Endothelial cell of umbilical vein (primary cell): Measurements from ENCODE around the gene HMGN1. TPM values are rescaled to one million over a fixed set of nuclear protein-coding genes. Genes with fewer than 3 reads are reported as not detected.

Experiments
- BruUV-seq: library from RNA; stranded (reverse); fragments of 400-500 nt; replicated peaks from 2 replicates; lab custom pipeline; 2021; lab: Mats Ljungman, UMichigan
- CTCF ChIA-PET: fragments of 300-600, 350-600 bp; sonication (Branson Sonifier 250); formaldehyde crosslinking; loops from one replicate; lab custom pipeline; 2021; ENCODE audit warnings: antibody characterized with exemption, inconsistent platforms; lab: Charles Lee
- POLR2A ChIA-PET: fragments of 300-600, 350-600 bp; sonication (Branson Sonifier 250); formaldehyde crosslinking; loops from one replicate; lab custom pipeline; 2021; ENCODE audit warnings: antibody characterized with exemption, inconsistent platforms; lab: Charles Lee
- DNase-seq: peaks from one replicate; pipeline ENCODE4 v3.0.0-alpha.2; 2011; ENCODE audit warnings: low read depth, low spot score
- FAIRE-seq: peaks from 2 replicates; lab custom pipeline; 2011; peaks lifted over from hg19 to GRCh38; lab: Jason Lieb, UNC
- H2AFZ ChIP-seq: 2 replicates; pipeline ENCODE4 v1.6.0; 2012; ENCODE audit warnings: low read depth, low read length, control low read depth, inconsistent platforms
- H3K27ac ChIP-seq: 2 replicates; pipeline ENCODE4 v1.5.1; 2011; ENCODE audit warnings: low read depth, mild to moderate bottlenecking, control low read depth, low read length, moderate library complexity; ENCODE audit not compliant: insufficient read depth
- H3K27me3 ChIP-seq, 2 experiments: 2 replicates each; pipeline versions ENCODE4 v1.6.0 to v1.6.1; 2011; ENCODE audit warnings: low read length in 2 of 2, mixed read lengths in 1 of 2; ENCODE audit not compliant: control insufficient read depth in 2 of 2, insufficient read depth in 2 of 2
- H3K36me3 ChIP-seq, 2 experiments: 2 replicates in 1 of 2; 3 replicates in 1 of 2; pipeline ENCODE4 v1.5.1; 2011; ENCODE audit warnings: low read length in 2 of 2, mild to moderate bottlenecking in 1 of 2, moderate library complexity in 1 of 2; ENCODE audit not compliant: control insufficient read depth in 2 of 2, insufficient read depth in 2 of 2; ENCODE audit errors: extremely low read depth in 1 of 2
- H3K4me1 ChIP-seq: 3 replicates; pipeline ENCODE4 v1.5.1; 2011; ENCODE audit warnings: mild to moderate bottlenecking, low read length; ENCODE audit not compliant: control insufficient read depth, insufficient read depth; ENCODE audit errors: extremely low read depth
- H3K4me2 ChIP-seq: 2 replicates; pipeline ENCODE4 v1.6.1; 2011; ENCODE audit warnings: low read length, control low read depth, mixed read lengths; ENCODE audit not compliant: insufficient read depth
- H3K4me3 ChIP-seq, 3 experiments: fragments of 200-600 bp in 1 of 3; sonication (generic), shearing (Covaris generic) in 1 of 3; replicated peaks in 1 of 3; 2 replicates each; pipeline ENCODE4 v1.5.1; 2011 to 2016; ENCODE audit warnings: control low read depth in 3 of 3, low read length in 3 of 3, mild to moderate bottlenecking in 2 of 3, inconsistent platforms in 1 of 3, low read depth in 1 of 3, moderate library complexity in 1 of 3; ENCODE audit not compliant: insufficient read depth in 1 of 3
- H3K79me2 ChIP-seq: 2 replicates; pipeline ENCODE4 v1.6.0; 2012; ENCODE audit warnings: low read length, inconsistent platforms; ENCODE audit not compliant: control insufficient read depth, insufficient read depth
- H3K9ac ChIP-seq: replicated peaks from 2 replicates; pipeline ENCODE3; 2011; ENCODE audit warnings: low read length, control low read depth; ENCODE audit not compliant: insufficient read depth; ENCODE audit errors: extremely low read depth
- H3K9me1 ChIP-seq: replicated peaks from 3 replicates; pipeline ENCODE4 v1.6.0; 2011; ENCODE audit warnings: mild to moderate bottlenecking, low read length; ENCODE audit not compliant: control insufficient read depth, insufficient read depth; ENCODE audit errors: extremely low read depth
- H3K9me3 ChIP-seq: replicated peaks from 2 replicates; pipeline ENCODE4 v1.5.1; 2012; ENCODE audit warnings: low read length, inconsistent platforms; ENCODE audit not compliant: control insufficient read depth, insufficient read depth
- H4K20me1 ChIP-seq: replicated peaks from 2 replicates; pipeline ENCODE3; 2011; ENCODE audit warnings: mild to moderate bottlenecking, low read length; ENCODE audit not compliant: control insufficient read depth, insufficient read depth; ENCODE audit errors: extremely low read depth
- CTCF ChIP-seq, 2 donors: IDR thresholded peaks; 1 replicate in 1 of 2; 2 replicates in 1 of 2; pipeline ENCODE4 v1.5.1; 2011; ENCODE audit warnings: low read length in 2 of 2, mild to moderate bottlenecking in 2 of 2, moderate library complexity in 2 of 2, control low read depth in 1 of 2, inconsistent platforms in 1 of 2, low read depth in 1 of 2; ENCODE audit not compliant: insufficient read depth in 1 of 2; ENCODE audit errors: extremely low read depth in 1 of 2
- EZH2 ChIP-seq: IDR thresholded peaks from 2 replicates; pipeline ENCODE4 v1.6.1; 2012; ENCODE audit warnings: borderline replicate concordance, low read depth, mild to moderate bottlenecking, moderate library complexity, low read length, inconsistent platforms; ENCODE audit not compliant: severe bottlenecking
- FOS ChIP-seq: IDR thresholded peaks from 2 replicates; pipeline ENCODE4 v1.6.1; 2011; ENCODE audit warnings: mild to moderate bottlenecking, low read length, moderate library complexity, borderline replicate concordance; ENCODE audit not compliant: insufficient read depth
- GATA2 ChIP-seq: IDR thresholded peaks from 2 replicates; pipeline ENCODE4 v1.7.0; 2011; ENCODE audit warnings: low read depth, mild to moderate bottlenecking, moderate library complexity, mixed read lengths, low read length; ENCODE audit not compliant: insufficient read length, insufficient read depth
- JUN ChIP-seq: IDR thresholded peaks from 2 replicates; pipeline ENCODE4 v1.6.1; 2011; ENCODE audit warnings: borderline replicate concordance, low read depth; ENCODE audit not compliant: insufficient read length, insufficient read depth
- MAX ChIP-seq: IDR thresholded peaks from 2 replicates; pipeline ENCODE4 v1.6.1; 2011; ENCODE audit not compliant: insufficient read depth, insufficient read length
- MYC ChIP-seq: IDR thresholded peaks from one replicate; pipeline ENCODE4 v1.6.1; 2011; ENCODE audit warnings: mild to moderate bottlenecking, low read depth, low read length
- POLR2A ChIP-seq: IDR thresholded peaks from 2 replicates; pipeline ENCODE4 v1.6.1; 2012; ENCODE audit warnings: low read depth, mild to moderate bottlenecking, control low read depth, low read length
- POLR2AphosphoS5 ChIP-seq: IDR thresholded peaks from 2 replicates; pipeline ENCODE4 v1.6.1; 2012; ENCODE audit warnings: low read depth, mild to moderate bottlenecking, control low read depth, low read length, moderate library complexity; ENCODE audit not compliant: insufficient read depth
- dilution Hi-C: fragments of 300-500 bp; cut with MboI; formaldehyde crosslinking; loops from one replicate; pipeline ENCODE4 v1.15.0; 2019; ENCODE audit warnings: low sequenced_read_pairs; ENCODE audit not compliant: extremely low pct_ligation_motif_present
- intact Hi-C: fragments of 100-400 bp; cut with micrococcal nuclease; formaldehyde crosslinking; loops from one replicate; pipeline ENCODE4 v1.10.0; 2022
- polyA plus RNA-seq, 4 experiments: library from polyadenylated mRNA; depleted of rRNA in 3 of 4; stranded (reverse) in 3 of 4; unstranded in 1 of 4; fragments of >200 nt; gene quantifications; 2 replicates each; pipeline versions ENCODE4 v1.2.1 to v1.2.3, GENCODE V29; 2011 to 2012; ENCODE audit warnings: missing spikeins in 1 of 4
- total RNA-seq: library from RNA; stranded (reverse); gene quantifications from 2 replicates; pipeline ENCODE4 v1.2.3, GENCODE V29; 2021

Gene HMGN1
- total and polyA plus RNA-seq, 2 donors (not counting 3 experiments of a cell fraction or from before 2014, with no cell fraction given), result 162 to 360 TPM

GRCh38 chr21:39332175-39332574 lies 16.7 kb downstream of the HMGN1 start:
- Histone ChIP-seq H3K36me3 (no peaks in the 10 kb centered on the region), H3K9me3 (no peaks in the 10 kb centered on the region), H3K4me1 (no peaks in the 10 kb centered on the region), H3K9ac (no peak overlapping the region), H3K9me1 (no peaks in the 10 kb centered on the region), H3K79me2 (no peaks in the 10 kb centered on the region), H3K27ac (no peak overlapping the region), H2AFZ (no peak overlapping the region), H3K27me3 (peaks cover 0 to 2% of the 10 kb centered on the region in 2 experiments), H4K20me1 (no peaks in the 10 kb centered on the region), H3K4me3 (no peak overlapping the region), H3K4me2 (no peak overlapping the region)
- intact Hi-C loops, result no loop called here
- no peak for FAIRE-seq
- dilution Hi-C loops, result no loop called here
- ChIA-PET CTCF (no interaction called here), POLR2A (no interaction called here)
- DNase-seq, result no peak
- TF ChIP-seq CTCF (IDR thresholded peaks at IDR 0.05; ENCODE audit: extremely low read depth in 1 of 2, insufficient read depth in 1 of 2, low read depth in 1 of 2, low read length in 2 of 2), result no peak
- no peak for TF ChIP-seq MYC
- no peak for TF ChIP-seq EZH2
- no peak for TF ChIP-seq POLR2AphosphoS5
- TF ChIP-seq GATA2, result no peak
- TF ChIP-seq POLR2A, result no peak
- TF ChIP-seq JUN, result no peak
- no peak for TF ChIP-seq FOS
- TF ChIP-seq MAX, result no peak
- no TSS peak for BruUV-seq
